GM23338 (cell line): Measurements from ENCODE around the gene SOX2. TPM values are rescaled to one million over a fixed set of nuclear protein-coding genes. Genes with fewer than 3 reads are reported as not detected.
"Not testable (repeated sequence)": the region's sequence is repeated elsewhere in the genome, so short reads cannot be mapped to it uniquely, and the experiment has no call there.

Experiments used
- ATAC-seq: fragments of 200-7000 bp; cut with Tn5 transposase; 3 replicates; pipeline ENCODE4 v1.9.1; 2020
- DNase-seq: peaks from one replicate; pipeline ENCODE4 v3.0.0-alpha.2; 2015; ENCODE audit warnings: low spot score
- H2AFZ ChIP-seq: fragments of 200-600 bp; sonication (generic); 2 replicates; pipeline ENCODE4 v1.8.0; 2016; ENCODE audit warnings: antibody characterized with exemption, mild to moderate bottlenecking, moderate library complexity
- H3F3A ChIP-seq: fragments of 200-600 bp; sonication (generic); replicated peaks from 2 replicates; pipeline ENCODE4 v1.8.0; 2017; ENCODE audit warnings: antibody characterized with exemption, mixed run types, low read depth
- H3K27ac ChIP-seq: fragments of 200-600 bp; sonication (generic); 2 replicates; pipeline ENCODE4 v1.6.1; 2016; ENCODE audit warnings: low read depth
- H3K27me3 ChIP-seq: fragments of 200-600 bp; sonication (generic); 2 replicates; pipeline ENCODE4 v1.8.0; 2016; ENCODE audit warnings: mild to moderate bottlenecking, mixed run types, moderate library complexity; ENCODE audit not compliant: insufficient read depth
- H3K36me3 ChIP-seq: fragments of 200-600 bp; sonication (generic); 2 replicates; pipeline ENCODE4 v1.8.0; 2016; ENCODE audit warnings: mild to moderate bottlenecking; ENCODE audit not compliant: insufficient read depth
- H3K4me1 ChIP-seq: fragments of 200-600 bp; sonication (generic); 2 replicates; pipeline ENCODE4 v1.8.0; 2016; ENCODE audit warnings: mild to moderate bottlenecking, moderate library complexity; ENCODE audit not compliant: insufficient read depth
- H3K4me2 ChIP-seq: fragments of 200-600 bp; sonication (generic); 2 replicates; pipeline ENCODE4 v1.7.1; 2017; ENCODE audit warnings: mixed run types
- H3K4me3 ChIP-seq: fragments of 200-600 bp; sonication (generic); 2 replicates; pipeline ENCODE4 v1.6.1; 2016; ENCODE audit warnings: mixed run types
- H3K79me2 ChIP-seq: fragments of 200-600 bp; sonication (generic); replicated peaks from 2 replicates; pipeline ENCODE4 v1.8.0; 2017; ENCODE audit warnings: mild to moderate bottlenecking; ENCODE audit not compliant: insufficient read depth
- H3K9me2 ChIP-seq: fragments of 200-600 bp; sonication (generic); 2 replicates; pipeline ENCODE4 v1.8.0; 2017; ENCODE audit not compliant: insufficient read depth
- H4K20me1 ChIP-seq: fragments of 200-600 bp; sonication (generic); replicated peaks from 2 replicates; pipeline ENCODE4 v1.8.0; 2017; ENCODE audit warnings: mild to moderate bottlenecking; ENCODE audit not compliant: insufficient read depth
- H3K27ac Mint-ChIP-seq: 2 replicates; pipeline ENCODE4 v1.8.0; 2020; ENCODE audit warnings: inconsistent platforms, mild to moderate bottlenecking, moderate library complexity, mixed read lengths
- H3K27me3 Mint-ChIP-seq: 3 replicates; pipeline ENCODE4 v1.8.0; 2022; ENCODE audit warnings: low read depth, mild to moderate bottlenecking, moderate library complexity, mixed read lengths, inconsistent platforms; ENCODE audit not compliant: insufficient read depth, poor library complexity
- H3K36me3 Mint-ChIP-seq: 3 replicates; pipeline ENCODE4 v1.8.0; 2021; ENCODE audit warnings: low read depth, mild to moderate bottlenecking, inconsistent platforms, moderate library complexity, mixed read lengths
- H3K4me1 Mint-ChIP-seq: 3 replicates; pipeline ENCODE4 v1.8.0; 2020; ENCODE audit warnings: mild to moderate bottlenecking, inconsistent platforms, mixed read lengths
- H3K4me3 Mint-ChIP-seq: 3 replicates; pipeline ENCODE4 v1.8.0; 2021; ENCODE audit warnings: moderate library complexity, mild to moderate bottlenecking, inconsistent platforms, mixed read lengths
- H3K9me3 Mint-ChIP-seq: 3 replicates; pipeline ENCODE4 v1.8.0; 2020; ENCODE audit warnings: moderate library complexity, mild to moderate bottlenecking, inconsistent platforms, mixed read lengths
- polyA plus RNA-seq: library from polyadenylated mRNA; unstranded; fragments of >200 nt; fragmentation: Nextera tagmentation; extraction: Ambion mirVana; gene quantifications from 2 replicates; pipeline ENCODE4 v1.2.1, GENCODE V29; 2016
- small RNA-seq: library from RNA; depleted of rRNA; stranded (forward); fragments of <200 nt; gene quantifications from one replicate; pipeline ENCODE3, GENCODE V24; 2014; ENCODE audit warnings: low replicate concordance
- total RNA-seq: library from RNA; depleted of rRNA; stranded (reverse); fragments of >200 nt; shearing (Covaris generic); gene quantifications from 2 replicates; pipeline ENCODE4 v1.2.3, GENCODE V29; 2014

Gene SOX2
- total and polyA plus RNA-seq, 2 experiments from 2014 or later = 105 to 228 TPM

DNA sequence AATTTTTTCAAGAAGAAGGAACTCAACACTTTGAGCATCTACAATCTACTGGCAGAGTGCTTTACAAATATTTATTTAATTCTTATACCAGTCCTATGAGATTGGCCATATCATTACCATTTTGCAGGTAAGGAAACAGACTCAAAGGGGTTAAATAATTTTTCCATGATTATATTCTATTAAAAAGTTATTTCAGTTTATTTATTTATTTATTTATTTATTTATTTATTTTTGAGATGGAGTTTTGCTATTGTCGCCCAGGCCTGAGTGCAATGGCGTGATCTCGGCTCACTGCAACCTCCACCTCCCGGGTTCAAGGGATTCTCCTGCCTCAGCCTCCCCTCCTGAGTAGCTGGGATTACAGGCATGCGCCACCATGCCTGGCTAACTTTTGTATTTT lies 52.3 kb downstream of the SOX2 start:
- not testable (repeated sequence) for ATAC-seq, H3K36me3 Mint-ChIP-seq

More for the DNA sequence above, 52.3 kb downstream of the SOX2 start:
- not testable (repeated sequence) for H3K36me3 ChIP-seq, H3K4me3 Mint-ChIP-seq, H3K79me2 ChIP-seq, H3K4me1 ChIP-seq, H3K4me2 ChIP-seq, H3K4me3 ChIP-seq, H2AFZ ChIP-seq, H3K27ac Mint-ChIP-seq, H3K27me3 ChIP-seq, H3K27ac ChIP-seq, H3K9me2 ChIP-seq, H3K9me3 Mint-ChIP-seq, H3F3A ChIP-seq, H4K20me1 ChIP-seq, H3K27me3 Mint-ChIP-seq, DNase-seq
- H3K4me1 Mint-ChIP-seq = peaks cover 14% of the 10 kb centered on the region

Small RNAs within 50 kb of the gene (small RNA-seq; reads per million reads assigned to genes)
- gene RF01954 = not detected
